Tibial nerve (tissue), 4 donors: Measurements from ENCODE around the gene ARHGEF28.

Experiments used
- CTCF ChIP-seq, 5 experiments: fragments of 200-600 bp in 3 of 5; fragments of 450-650 bp in 2 of 5; sonication (generic) in 3 of 5; IDR thresholded peaks; one replicate each; pipeline ENCODE4 v1.5.1; 2016 to 2019; ENCODE audit warnings: antibody characterized with exemption in 5 of 5, mild to moderate bottlenecking in 3 of 5, moderate library complexity in 2 of 5
- EP300 ChIP-seq, 2 donors: sonication (generic); formaldehyde crosslinking; IDR thresholded peaks; one replicate each; pipeline ENCODE4 v1.6.1; 2017; ENCODE audit warnings: antibody characterized with exemption in 2 of 2, mild to moderate bottlenecking in 1 of 2
- POLR2A ChIP-seq, 2 donors: fragments of 450-650 bp; IDR thresholded peaks; one replicate each; pipeline ENCODE4 v1.6.1; 2017; ENCODE audit warnings: antibody characterized with exemption in 2 of 2, mild to moderate bottlenecking in 2 of 2, moderate library complexity in 2 of 2

GRCh38 chr5:73938280-73938937 is 312.4 kb downstream of the ARHGEF28 start:
- TF ChIP-seq CTCF (IDR thresholded peaks at IDR 0.05) (no peak), POLR2A (IDR thresholded peaks at IDR 0.05) (no peak), EP300 (IDR thresholded peaks at IDR 0.05) (no peak)
